Keratinocyte (primary cell): ENCODE data around the gene PHLPP2.

ENCODE experiments used
- EZH2 ChIP-seq: IDR thresholded peaks from one replicate; pipeline ENCODE4 v1.6.1; 2012; ENCODE audit warnings: inconsistent platforms, mild to moderate bottlenecking, low read length, moderate library complexity
- TF ChIP-seq, protein P1 (sequence below), 3 experiments: IDR thresholded peaks in 1 of 3; conservative IDR thresholded peaks in 1 of 3; optimal IDR thresholded peaks in 1 of 3; 2 replicates in 2 of 3; 3 replicates in 1 of 3; pipeline versions ENCODE3 to v1.5.1; 2011; ENCODE audit warnings: low read length in 3 of 3, mild to moderate bottlenecking in 3 of 3, moderate library complexity in 2 of 3, control low read depth in 1 of 3, inconsistent platforms in 1 of 3; ENCODE audit not compliant: insufficient read depth in 2 of 3; ENCODE audit errors: extremely low read depth in 1 of 3

- TF ChIP-seq, protein P1, sequence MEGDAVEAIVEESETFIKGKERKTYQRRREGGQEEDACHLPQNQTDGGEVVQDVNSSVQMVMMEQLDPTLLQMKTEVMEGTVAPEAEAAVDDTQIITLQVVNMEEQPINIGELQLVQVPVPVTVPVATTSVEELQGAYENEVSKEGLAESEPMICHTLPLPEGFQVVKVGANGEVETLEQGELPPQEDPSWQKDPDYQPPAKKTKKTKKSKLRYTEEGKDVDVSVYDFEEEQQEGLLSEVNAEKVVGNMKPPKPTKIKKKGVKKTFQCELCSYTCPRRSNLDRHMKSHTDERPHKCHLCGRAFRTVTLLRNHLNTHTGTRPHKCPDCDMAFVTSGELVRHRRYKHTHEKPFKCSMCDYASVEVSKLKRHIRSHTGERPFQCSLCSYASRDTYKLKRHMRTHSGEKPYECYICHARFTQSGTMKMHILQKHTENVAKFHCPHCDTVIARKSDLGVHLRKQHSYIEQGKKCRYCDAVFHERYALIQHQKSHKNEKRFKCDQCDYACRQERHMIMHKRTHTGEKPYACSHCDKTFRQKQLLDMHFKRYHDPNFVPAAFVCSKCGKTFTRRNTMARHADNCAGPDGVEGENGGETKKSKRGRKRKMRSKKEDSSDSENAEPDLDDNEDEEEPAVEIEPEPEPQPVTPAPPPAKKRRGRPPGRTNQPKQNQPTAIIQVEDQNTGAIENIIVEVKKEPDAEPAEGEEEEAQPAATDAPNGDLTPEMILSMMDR (optimal IDR thresholded peaks at IDR 0.05 in 1 of 3, IDR thresholded peaks at IDR 0.05 in 1 of 3, conservative IDR thresholded peaks at IDR 0.05 in 1 of 3; ENCODE audit: extremely low read depth in 1 of 3, insufficient read depth in 2 of 3, low read length in 3 of 3) = no peak
- TF ChIP-seq EZH2 = no peak
These were observed 58.2 kb downstream of the PHLPP2 start for GRCh38 chr16:71666264-71666663.
